Stimulated activated CD4-positive, alpha-beta T cell treated with anti-CD3 and anti-CD28 coated beads, Interleukin-12 subunit alpha, Interleukin-12 subunit beta, amount 100 ng/mL, for 24 hours (primary cell): ENCODE results near the gene PRM3.
A peak's percentile ranks its signal among the peaks of the same experiment; 100 is the strongest.

Experiments
- DNase-seq, 2 experiments: peaks; one replicate each; pipeline ENCODE4 v3.0.0-alpha.2; 2020; ENCODE audit warnings: low read depth in 2 of 2

PRM3 gene

DNA sequence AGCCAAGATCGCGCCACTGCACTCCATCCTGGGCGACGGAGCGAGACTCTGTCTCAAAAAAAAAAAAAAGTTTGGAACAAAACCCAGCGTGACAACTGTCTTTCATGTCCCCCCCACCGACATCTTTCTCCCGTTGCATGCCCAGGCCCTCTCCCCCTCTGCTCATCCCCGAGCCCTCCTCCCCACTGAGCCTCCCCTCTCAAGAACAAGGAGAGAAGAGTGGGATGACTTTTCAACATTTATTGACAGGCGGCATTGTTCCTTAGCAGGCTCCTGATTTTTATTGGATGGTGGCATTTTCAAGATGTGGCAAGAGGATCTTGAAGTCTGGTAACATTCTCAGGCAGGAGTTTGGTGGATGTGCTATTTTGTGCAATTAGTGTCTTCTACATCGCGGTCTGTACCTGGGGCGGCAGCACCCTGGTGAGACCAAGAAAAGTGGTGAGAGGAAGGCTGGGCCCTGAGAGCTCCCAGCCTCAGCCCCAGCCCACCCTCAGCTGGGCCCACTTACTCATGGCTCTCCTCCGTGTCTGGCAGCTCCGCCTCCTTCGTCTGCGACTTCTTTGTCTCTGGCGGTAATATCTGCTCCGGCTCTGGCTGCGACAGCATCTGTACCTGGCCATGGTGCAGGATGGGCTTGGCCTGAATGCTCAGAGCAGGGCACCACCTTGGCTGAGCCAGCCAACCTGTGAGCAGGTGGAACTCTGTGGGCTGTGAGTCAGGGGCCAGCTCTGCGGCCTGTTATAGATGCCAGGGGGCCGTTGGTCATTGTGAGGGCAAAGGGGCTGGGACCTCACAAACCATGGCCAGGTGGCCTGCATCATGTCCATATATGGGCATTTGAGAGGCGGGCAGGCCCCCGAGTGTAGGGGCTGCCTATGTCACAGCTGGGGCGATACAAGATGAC, 7.4 kb upstream of the PRM3 start, which contains the start of gene PRM1:
PRM1 (minus strand) TSS at position 715 of the 907 bp plus-strand sequence; CDS start at position 623, 92 bp downstream.
- no peak for DNase-seq

DNA sequence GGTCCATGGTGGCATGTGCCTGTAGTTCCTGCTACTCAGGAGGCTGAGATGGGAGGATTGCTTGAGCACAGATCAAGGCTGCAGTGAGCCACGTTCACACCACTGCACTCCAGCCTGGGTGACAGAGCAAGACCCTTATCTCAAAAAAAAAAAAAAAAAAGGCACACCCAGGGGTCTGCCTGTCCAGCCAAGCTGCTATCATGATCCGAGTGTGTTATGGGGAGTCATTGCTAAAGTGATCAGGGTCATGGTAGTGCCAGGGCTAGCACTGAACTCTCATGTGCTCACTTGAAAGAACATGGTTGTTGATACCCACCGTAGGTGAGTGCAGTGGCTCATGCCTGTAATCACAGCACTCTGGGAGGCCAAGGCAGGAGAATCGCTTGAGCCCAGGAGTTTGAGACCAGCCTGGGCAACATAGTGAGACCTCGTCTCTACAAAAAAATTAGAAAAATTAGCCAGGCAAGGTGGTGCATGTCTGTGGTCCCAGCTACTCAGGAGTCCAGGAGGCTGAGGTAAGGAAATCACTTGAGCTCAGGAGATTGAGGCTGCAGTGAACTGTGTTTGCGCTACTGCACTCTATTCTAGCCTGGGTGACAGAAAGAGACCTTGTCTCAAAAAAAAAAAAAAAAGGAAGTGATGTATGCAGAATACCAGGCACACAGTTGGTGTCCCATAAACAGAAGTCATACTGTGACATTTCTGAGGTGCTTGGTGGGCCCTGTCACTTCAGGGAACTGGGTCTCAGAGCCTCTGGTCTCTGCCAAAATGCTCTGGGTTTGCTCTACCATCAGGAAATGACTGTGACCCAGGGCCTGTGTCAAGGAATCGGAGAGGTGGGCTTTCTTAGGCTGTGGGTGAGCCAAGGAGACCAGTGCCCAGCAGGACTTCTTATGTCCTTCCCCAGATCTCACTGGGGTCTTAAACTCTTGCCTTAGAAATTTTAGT, 5.5 kb upstream of the PRM3 start:
- no peak for DNase-seq

DNA sequence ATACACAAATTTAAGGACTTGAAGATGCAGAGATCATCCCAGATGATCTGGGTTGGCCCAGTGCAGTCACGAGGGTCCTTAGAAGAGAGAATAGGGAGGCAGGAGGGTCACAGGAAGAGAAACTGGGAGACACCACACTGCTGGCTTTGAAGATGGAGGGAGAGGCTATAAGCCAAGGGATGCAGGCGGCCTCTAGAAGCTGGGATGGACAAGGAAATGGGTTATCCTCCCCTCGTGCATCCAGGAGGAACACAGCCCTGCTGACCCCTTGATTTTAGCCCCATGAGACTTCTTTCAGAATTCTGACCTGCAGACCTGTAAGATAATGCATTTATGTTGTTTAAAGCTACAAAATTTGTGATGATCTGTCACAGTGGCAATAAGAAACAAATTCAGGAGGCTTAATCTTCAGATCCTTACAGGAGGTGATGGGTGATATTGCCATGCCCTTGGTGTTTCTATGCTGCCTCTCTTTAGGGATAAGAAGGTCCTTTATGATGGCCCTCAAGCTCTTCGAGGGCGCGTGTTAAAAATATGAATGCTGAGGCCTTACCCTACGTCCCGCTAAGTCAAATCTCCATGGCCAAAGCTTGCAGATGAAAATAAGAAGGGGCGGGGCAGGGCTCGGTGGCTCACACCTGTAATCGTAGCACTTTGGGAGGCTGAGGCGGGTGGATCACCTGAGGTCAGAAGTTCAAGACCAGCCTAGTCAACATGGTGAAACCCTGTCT, 4.3 kb upstream of the PRM3 start:
- DNase-seq, result no peak

DNA sequence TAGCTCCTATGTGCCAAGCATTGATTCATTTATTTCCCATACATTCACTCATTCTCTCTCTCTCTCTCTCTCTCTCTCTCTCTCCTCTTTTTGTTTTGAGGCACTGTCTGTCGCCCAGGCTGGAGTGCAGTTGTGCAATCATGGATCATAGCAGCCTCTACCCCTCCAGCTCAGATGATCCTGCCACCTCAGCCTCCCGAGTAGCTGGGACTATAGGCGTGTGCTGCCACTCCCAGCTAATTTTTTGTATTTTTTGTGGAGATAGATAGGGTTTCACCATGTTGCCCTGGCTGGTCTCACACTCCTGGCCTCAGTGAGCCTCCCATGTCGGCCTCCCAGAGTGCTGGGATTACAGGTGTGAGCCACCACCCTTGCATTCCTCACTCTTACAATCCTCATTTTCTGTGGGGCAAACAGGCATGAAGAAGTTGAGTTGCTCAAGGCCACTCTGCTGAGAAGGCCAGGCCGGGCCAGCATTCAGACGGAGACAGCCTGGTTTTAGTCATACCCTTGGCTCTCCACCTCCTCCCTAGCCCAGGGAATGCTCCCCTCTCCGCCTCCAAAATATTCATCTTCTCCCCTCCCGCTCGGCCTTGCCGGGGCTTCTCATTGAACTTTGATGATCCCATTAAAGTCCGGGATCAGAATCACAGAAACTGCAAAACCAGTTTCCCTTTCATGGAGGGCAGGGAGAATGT, 3.6 kb upstream of the PRM3 start:
- no peak for DNase-seq

DNA sequence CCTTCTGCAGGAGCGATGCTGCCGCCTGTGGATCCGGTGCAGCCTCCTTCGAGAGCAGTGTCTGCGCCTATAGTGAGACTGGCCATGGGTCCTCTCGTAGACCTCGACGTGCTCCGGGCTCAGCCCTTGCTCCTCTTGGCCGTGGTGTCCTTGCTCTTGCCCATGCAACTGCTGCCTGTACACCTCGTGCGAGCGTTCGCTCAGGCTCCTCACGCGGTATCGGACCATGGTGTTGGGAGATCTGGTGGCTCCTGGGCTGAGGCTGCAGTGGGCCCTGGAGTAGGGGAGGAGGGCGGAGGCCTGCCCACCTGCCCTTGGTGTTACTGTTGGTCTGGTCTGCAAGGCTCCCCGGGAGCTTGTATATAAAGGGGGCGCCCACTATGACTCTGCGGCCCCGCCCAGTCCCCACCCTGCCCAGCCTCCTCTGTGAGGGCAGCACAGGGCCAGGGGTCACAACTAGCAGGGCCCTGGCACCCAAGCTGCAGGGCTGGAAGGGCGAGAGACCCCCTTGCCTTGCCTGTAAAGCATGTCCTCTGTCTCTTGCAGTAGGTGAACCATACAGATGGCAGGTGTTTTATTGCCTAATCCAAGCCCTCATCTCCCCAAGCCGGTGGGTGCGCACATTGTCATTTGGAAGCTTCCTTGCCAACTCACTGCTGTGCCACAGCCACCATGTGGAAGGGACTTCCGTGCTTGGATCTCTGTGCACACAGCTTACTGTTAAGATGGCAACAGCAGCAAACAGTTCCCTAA, 2.9 kb upstream of the PRM3 start, which contains the start of gene PRM2:
PRM2 (minus strand) TSS at position 338 of the 753 bp plus-strand sequence; CDS start at position 228, 110 bp downstream.
- no peak for DNase-seq

DNA sequence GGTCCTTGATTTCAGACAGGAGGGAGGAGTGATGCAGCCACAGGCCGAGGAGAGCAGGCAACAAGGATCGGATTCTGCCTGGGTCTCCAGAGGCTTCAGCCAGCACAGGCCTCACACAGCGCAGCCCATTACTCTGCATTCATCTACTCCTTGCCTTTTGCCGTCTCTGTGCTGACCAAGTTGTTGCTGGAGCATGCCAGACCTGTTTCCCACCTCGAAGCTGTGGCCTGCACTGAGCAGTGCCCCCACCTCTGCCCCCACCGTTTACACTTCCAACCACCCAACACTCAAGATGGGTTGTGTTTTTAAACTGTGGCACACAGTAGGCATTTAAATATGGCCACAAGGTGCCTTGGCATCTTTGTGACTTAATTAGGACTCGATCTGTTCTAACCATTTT, 1.5 kb upstream of the PRM3 start:
- no peak for DNase-seq

DNA sequence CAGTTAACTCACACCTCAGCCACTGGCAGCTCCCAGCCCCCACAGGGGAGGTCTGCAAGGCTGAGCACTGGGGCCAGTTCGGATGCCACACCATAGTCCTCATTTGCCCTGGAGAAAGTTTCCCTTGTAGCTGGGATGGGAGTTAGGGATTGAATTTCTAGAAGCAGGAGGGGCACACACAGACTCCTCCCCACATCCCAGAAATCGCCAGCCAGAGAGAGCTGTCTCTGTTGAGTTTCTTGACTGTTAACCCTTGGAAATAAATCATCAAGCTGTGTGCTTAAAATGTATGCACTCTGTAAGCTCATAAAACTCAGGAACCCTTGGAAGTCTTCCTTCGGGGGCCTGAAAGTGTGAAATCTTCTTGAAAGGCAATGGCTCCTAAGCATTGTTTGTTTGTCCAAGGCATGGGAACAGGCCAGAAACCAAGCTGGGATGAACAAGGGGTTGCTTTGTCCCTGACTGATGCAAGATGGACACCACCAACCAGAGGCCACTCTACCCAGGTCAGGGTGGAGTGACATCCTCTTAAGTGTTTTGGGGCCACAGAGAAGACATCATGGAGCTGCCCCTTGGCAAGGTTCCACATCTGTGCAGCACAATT, 394 bp upstream of the PRM3 start:
- no peak for DNase-seq

DNA sequence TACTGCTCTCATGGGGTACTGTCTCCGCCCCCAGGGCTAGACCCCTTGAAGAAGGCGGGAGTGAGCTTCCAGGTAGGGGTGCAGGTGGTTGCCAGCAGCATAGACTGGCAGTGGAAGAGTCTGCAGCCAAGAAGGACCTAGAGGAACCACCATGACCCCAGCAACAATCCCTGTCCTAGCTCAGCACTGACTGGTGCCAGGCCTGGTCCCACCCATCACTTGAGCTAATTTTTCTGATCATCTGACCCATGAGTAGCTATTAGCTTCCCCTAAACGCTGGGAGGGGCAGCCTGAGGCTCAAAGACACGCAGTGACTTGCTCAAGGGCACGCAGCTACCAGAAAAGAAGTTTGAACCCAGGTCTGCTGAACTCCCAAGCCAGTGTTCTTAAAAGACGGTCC, 945 bp downstream of the PRM3 start:
- no peak for DNase-seq

DNA sequence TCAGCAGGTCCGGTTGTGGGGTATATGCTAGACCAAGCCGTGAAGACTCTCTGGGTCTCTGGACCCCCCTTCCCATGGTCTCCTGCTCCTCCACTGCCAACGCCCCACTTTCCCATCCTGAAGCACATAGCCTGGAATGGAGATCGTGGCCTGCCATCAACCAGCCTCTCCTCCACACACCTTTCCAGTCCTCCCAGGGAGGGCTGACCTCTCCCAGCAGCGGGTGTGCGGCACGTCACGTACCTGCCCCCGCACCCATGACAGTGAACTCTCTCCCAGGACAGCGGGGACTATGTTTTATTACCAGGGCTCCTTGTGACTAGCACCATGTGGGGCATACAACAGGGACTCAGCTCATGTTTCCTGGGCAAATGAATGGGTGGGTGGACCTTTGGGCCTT, 1.8 kb downstream of the PRM3 start:
- DNase-seq, result no peak

DNA sequence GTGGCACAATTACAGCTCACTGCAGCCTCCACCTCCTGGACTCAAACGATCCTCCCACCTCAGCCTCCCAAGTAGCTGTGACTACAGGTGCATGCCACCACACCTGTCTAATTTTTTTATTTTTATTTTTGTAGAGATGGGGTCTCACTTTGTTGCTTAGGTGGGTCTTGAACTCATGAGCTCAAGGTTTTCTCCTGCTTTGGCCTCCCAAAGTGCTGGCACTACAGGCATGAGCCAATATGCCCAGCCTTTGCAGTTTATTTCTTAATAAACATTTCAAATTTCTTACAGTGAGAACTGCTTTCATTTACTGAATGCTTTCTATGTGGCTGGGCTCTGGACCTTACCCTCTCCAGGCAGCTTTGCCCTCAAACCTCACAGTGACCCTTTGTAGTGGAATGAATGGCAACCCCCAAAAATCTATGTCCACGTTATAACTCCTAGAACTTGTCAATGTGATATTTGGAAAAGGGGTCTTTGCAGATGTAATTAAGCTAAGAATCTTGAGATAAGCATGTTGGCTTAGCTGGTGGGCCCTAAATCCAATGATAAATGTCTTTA, 2.7 kb downstream of the PRM3 start:
- no peak for DNase-seq

DNA sequence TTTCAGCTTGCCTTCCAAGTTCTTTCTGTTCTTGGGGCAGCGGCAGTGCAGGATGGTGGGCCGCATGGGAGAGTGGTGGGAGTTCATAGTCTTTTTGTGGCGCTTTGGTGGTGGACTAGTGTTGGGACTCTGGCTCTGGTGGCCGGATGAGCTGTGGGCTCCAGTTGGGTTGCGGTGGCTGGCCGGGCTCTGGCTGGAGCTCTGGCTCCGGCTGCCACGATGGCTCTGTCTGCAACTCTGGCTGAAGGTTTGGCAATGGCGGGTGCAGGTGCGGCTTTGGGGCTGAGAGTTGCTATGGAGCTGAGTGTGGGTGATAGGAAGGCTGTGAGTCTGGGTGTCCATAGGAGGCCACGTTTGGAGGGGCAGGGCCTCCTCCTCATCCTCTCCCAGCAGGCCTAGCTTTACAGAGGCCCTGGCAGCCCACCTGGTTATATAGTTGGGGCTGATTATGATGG, 4.5 kb downstream of the PRM3 start, which contains the start of gene TNP2:
TNP2 (minus strand) TSS at position 405 of the 455 bp plus-strand sequence; CDS start at position 342, 63 bp downstream.
- no peak for DNase-seq

DNA sequence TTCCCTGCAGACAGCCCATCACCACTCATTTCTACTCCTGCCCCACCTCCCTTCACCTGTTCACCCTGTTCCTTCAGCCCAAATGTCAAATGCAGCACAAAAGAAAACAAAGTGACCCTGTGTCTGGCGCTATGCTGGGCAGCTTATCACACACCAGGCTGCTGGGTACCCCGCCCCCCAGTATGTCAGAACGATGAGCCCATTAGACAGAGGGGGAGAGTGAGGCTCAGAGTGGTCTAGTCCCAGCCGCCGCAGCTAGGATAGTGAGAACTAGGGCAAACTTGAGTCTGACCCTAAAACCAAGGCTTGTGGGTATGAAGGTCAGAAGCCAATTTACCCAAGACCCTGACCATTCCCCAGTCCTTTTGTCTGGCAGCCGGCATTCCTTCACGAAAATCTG, 8.3 kb downstream of the PRM3 start:
- DNase-seq, result no peak

DNA sequence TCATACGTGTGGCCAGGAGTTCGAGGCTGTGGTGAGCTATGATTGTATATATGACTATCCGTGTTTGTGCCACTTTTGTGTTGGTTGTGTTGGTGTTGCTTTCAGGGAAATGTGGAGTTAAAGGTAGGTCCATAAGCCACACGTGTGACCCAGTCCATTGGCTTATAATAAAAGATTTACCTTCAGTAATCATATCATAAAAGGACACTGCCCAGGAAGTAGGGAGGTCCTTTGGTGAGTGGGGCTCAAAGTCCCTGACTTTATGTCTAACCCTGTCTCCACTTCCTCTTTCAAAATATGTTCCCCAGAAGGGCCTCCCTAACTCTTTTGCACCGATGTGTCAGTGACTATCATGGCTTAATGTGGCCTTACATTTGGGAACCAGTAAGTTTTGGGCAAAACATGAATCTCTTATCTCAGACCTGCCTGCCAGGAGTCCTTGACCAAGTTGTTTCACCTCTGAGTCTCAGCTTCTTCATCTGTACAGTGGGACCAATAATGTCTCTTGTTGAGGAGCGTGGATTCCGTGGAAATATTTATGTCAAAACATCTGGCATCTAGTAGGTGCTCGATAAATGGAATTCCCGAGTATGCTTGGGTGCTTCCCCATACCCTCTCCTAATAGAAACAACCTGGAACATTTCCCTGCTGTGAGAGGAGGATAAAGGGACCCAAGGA, 9.1 kb downstream of the PRM3 start:
- no peak for DNase-seq

DNA sequence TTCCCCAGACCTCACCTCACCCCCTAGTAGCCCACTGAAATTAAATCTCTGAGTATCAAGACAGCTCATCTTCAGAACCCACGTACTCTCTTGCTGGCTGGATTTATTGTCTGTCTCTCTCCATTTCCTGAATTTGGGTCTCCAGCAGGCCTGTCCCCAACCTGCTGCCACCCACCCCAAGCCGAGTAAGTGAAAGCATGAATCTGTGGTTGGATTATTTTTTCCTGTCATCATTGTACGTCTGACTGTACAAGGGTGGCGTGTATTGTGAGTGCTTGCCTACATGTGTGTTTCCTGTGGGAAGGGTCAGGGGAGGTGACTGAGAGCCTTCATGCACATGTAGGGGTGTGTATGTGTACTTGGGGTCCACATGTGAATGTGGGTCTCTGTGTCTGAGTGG, 9.7 kb downstream of the PRM3 start:
- DNase-seq, result peak in 1 of 2 experiments; percentile 59

DNA sequence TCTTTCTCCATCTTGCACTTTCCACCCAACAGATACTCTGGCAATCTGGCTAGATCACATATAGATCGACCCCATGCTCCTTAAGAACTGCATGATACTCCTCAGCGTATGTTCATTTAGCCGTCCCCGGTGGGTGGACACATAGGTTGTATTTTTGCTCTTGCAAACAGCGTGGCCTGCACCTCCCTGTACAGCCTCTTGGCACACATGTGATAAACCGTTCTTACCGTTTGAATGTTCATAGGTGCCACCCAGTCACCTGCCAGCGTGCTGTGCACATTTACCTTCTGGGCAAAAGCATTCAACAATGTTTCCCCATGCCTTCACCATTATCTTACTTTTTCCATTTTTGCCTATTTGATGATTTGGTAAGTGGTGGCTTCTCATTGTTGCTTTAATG, 10.5 kb downstream of the PRM3 start:
- DNase-seq, result no peak

DNA sequence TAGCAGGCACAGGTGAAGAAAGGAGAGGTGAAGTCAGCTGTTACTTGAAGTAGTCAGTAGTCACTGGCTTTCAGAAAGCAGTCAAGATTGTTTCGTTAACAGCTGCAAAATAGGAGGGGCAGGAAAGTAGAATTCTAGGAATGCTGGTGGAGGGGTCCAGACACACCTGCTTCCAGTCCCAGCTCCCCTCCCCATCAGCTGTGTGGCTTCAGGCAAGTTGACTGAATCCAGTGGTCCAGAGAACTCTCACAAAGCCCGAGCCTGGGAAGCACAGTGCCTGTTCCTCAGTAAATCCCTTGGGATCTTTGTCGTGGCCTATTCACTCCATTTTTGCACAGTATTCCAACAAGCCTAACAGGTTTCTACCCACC, 12.8 kb downstream of the PRM3 start:
- DNase-seq, result no peak

DNA sequence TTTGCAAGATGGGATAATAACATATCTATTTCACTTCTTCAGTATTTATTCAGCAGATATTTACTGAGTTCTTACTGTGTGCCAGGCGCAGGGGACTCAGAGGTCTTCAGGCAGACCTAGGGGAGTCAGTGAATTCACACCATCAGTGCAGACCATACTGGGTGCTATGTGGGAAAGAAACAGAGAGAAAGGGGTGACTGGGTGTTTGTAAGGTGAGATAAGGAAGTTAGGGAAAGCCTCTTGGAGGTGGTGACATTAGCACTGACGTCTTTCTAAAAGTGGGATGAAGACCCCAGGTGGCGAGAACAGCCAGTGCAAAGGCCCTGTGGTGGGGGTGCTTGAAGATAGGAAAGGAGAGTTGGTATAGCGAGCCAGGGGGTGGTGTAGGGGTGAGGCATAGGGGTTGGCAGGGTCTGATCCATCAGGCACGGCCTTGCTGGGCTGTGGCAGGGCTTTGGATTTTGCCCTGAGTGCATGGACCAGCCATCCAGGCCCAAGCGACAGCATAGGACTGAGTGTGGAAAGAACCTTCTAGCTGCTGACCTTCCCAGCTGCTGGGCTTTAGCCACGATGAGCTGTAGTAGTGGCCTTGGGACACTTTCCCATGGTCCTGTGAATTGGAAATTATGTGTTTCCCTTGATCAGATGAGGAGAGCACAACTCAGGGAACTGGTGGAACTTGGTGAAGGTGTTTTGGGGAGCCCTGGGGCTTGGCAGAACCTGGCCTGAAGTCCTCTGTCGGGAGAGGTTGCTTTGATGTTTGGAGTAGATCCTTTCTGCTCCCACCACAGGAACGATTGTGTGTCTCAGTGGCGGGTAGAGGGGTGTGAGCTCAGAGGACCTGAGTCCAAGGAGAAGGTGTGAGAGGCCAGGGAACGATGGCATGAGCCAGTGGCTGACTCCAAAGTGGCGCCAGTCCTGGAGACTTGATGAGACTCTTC, 13.5 kb downstream of the PRM3 start:
- DNase-seq, result no peak
